GM10248 (cell line): ENCODE data around the gene CENPS.

Experiments used
- CTCF ChIA-PET: fragments of 300-600 bp; sonication (Branson Sonifier 250); formaldehyde crosslinking; extraction: SDS; loops from one replicate; lab custom pipeline; 2021; ENCODE audit warnings: antibody characterized with exemption; lab: Yijun Ruan, JAX
- POLR2A ChIA-PET: fragments of 350-650 bp; sonication (Branson Sonifier 250); formaldehyde crosslinking; extraction: SDS; loops from one replicate; lab custom pipeline; 2020; ENCODE audit warnings: antibody characterized with exemption; lab: Yijun Ruan, JAX
- DNase-seq: peaks from one replicate; pipeline ENCODE4 v3.0.0; 2012; ENCODE audit errors: extremely low spot score
- TF ChIP-seq, protein P1 (sequence below): IDR thresholded peaks from 2 replicates; pipeline ENCODE4 v1.5.1; 2012; ENCODE audit warnings: mild to moderate bottlenecking, low read depth; ENCODE audit errors: extremely low read depth, missing control alignments, control extremely low read depth

Gene CENPS

DNA sequence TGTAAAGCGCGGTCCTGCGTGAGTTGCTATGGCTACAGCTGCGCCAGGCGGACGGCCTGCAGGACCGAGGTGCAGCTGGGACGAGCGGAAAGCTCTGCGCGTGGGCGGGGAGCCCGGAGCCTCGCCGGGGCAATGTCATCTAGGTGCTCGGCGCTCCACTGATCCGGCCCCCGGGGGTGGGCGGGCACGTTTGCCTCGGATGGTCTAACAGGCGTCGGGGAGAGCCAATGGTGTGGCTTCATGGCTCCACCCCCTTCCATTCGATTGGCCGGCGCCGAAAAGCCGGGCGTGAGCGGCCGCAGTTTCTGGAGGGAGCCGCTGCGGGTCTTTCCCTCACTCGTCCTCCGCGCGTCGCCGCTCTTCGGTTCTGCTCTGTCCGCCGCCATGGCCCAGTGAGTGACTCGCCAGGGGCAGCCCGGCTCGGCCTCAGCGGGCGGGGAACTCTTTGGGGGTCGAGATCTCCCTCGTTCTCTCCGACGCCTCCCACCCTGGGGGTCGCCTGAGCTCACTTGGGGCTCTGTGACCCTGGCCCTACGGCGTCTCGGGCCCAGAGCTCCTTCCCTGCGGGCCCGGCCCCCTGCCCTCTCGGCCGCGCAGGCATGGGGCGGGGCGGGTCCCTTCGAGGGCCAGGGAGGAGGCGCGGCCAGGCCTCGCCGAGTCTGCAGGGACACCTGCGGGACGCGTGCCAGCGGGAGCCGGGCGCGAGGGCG is 31.3 kb upstream of the CENPS start, which contains the start of gene PGD:
Gene PGD (plus strand): TSS at position 331 of the 710 bp plus-strand sequence. CDS start 54 bp downstream, at position 385.
- ChIA-PET CTCF (interaction anchor here (0.8 to 2.4 kb wide), 9 partner anchors 10 to 449 kb away, joined by 3 to 10 read pairs (median 5); partner anchors contain the start of genes CENPS and KIF1B), POLR2A (interaction anchor here (0.6 to 1.0 kb wide), 4 partner anchors 11 to 455 kb away, joined by 3 read pairs; no protein-coding TSS in a partner anchor)
- DNase-seq = peak; percentile 100
- TF ChIP-seq, protein P1, sequence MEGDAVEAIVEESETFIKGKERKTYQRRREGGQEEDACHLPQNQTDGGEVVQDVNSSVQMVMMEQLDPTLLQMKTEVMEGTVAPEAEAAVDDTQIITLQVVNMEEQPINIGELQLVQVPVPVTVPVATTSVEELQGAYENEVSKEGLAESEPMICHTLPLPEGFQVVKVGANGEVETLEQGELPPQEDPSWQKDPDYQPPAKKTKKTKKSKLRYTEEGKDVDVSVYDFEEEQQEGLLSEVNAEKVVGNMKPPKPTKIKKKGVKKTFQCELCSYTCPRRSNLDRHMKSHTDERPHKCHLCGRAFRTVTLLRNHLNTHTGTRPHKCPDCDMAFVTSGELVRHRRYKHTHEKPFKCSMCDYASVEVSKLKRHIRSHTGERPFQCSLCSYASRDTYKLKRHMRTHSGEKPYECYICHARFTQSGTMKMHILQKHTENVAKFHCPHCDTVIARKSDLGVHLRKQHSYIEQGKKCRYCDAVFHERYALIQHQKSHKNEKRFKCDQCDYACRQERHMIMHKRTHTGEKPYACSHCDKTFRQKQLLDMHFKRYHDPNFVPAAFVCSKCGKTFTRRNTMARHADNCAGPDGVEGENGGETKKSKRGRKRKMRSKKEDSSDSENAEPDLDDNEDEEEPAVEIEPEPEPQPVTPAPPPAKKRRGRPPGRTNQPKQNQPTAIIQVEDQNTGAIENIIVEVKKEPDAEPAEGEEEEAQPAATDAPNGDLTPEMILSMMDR = no peak

- POLR2A ChIA-PET = interaction anchor here (0.6 to 1.0 kb wide), 3 partner anchors 11 to 456 kb away, joined by 3 read pairs; no protein-coding TSS in a partner anchor
- TF ChIP-seq, protein P1 = no peak
- CTCF ChIA-PET = interaction anchor here (0.8 to 2.4 kb wide), 8 partner anchors 9 to 449 kb away, joined by 3 to 10 read pairs (median 6); partner anchors contain the start of genes CENPS and KIF1B
- DNase-seq = peak; percentile 69
These were observed 30.7 kb upstream of the CENPS start for GRCh38 chr1:10399444-10399941.

DNA sequence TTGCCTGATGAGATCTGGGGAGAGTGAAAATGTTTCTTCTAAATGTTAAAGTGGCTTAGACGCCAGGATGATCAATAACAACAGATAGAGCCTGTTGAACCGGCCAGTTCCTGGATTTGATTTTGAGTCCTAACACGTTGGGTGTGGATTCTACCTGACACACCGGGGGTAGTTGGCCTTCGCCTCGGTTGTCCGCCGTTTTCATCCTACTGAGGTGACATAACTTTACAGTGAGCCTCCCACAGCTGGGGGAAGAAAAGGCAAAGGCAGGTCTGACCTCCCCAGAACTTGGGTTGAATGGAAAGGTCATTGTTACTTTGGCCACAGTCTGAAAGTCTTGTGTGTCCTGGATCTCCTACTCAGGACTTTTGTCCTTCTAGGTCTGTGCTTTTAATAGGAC is 30.2 kb upstream of the CENPS start:
- ChIA-PET POLR2A (interaction anchor here (0.6 kb wide), 1 partner anchor 212 kb away, joined by 3 read pairs; no protein-coding TSS in a partner anchor), CTCF (interaction anchor here (0.8 to 2.4 kb wide), 6 partner anchors 9 to 450 kb away, joined by 3 to 10 read pairs (median 7); partner anchors contain the start of genes CENPS and KIF1B)
- TF ChIP-seq, protein P1 = no peak
- DNase-seq = no peak

- TF ChIP-seq, protein P1 = no peak
- POLR2A ChIA-PET = no interaction called here
- CTCF ChIA-PET = interaction anchor here (1.3 to 1.7 kb wide), 3 partner anchors 8 to 458 kb away, joined by 3 to 4 read pairs (median 3); partner anchors contain the start of genes CENPS, LZIC and NMNAT1
- no peak for DNase-seq
These were observed 29.0 kb upstream of the CENPS start for GRCh38 chr1:10401281-10401680.

DNA sequence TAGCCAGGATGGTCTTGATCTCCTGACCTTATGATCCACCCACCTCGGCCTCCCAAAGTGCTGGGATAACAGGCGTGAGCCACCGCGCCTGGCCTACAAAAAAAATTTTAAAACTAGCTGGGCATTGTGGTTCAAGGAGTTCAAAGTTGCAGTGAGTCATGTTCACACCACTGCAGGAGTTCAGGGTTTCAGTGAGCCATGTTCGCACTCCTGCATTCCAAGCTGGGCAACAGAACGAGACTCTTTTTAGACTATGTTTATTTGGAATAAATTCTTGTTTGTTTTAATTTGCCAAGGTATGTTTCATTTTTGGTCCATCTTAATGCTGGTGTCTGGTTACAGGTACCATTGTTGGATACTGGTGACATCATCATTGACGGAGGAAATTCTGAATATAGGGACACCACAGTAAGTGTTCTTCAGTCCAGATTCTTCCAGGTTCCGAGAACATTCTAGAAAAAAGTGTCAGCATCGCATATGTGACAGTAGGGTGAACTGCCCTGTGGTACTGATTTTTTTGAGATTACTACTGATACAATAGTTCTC is 27.4 kb upstream of the CENPS start:
- DNase-seq = no peak
- CTCF ChIA-PET = no interaction called here
- POLR2A ChIA-PET = no interaction called here
- TF ChIP-seq, protein P1 = no peak

DNA sequence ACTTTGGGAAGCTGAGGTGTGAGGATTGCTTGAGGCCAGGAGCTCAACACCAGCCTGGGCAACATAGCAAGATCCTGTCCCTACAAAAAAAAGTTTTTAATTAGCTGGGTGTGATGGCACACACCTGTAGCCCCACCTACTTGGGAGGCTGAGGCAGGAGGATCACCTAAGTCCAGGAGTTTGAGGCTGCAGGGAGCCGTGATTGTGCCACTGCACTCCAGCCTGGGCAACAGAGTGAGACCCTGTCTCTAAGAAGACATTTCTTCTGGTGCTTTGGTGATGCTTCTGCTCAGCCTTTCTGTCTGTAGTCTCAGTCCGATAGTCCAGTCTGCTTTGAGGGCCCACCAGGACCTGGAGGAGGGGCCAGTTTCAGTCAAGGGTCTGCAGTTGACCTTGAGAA is 23.0 kb upstream of the CENPS start:
- ChIA-PET CTCF (interaction anchor here (1.8 kb wide), 1 partner anchor 23 kb away, joined by 4 read pairs; the partner anchor contains the start of gene CENPS), POLR2A (no interaction called here)
- DNase-seq = no peak
- TF ChIP-seq, protein P1 = no peak
